Measurements from ENCODE around the gene SNX25. TPM values are rescaled to one million over a fixed set of nuclear protein-coding genes. Genes with fewer than 3 reads are reported as not detected.

The SNX25 gene
- total RNA-seq, 1 experiment from 2014 or later: 12.5 TPM

DNA sequence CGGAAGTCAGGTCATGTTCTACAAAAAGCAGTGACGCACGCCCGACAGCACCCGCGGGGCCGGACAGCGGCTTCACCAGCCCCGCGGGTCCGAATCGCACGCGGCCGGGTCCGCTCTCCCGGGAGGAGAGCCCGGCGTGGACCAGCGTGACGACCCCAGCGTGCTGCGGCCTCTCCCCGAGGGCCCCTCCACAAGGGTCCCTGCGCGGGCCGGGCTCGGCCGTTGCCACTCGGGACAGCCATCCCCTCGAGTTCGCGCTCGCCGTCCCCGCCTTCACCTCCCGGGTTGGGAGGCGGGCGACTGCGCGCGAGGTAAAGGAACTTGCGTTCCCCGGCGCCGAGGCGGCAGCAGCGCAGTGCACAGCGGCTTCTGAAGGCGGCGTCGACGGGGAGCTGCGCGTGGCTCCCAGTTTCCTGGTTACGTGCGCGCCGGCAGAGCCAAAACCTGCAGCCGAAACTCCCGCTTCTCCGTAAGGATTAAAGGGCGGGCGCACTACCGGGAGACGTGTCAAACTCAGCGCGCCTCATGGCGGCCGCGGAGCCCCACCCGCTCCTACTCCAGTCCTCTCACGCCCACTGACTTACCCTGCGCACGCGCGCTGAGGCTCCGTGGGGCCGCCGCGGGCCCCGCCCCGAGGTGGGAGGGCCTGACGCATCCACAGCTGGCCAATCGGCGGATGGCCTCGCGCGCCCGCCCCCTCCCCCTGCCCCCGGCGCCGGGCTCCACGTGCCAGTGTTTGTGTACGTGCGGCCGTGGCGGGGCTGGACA lies 186.7 kb downstream of the SNX25 start:
- peak; percentile 94 for DNase-seq (ENCODE audit: extremely low read depth, low read depth)

DNA sequence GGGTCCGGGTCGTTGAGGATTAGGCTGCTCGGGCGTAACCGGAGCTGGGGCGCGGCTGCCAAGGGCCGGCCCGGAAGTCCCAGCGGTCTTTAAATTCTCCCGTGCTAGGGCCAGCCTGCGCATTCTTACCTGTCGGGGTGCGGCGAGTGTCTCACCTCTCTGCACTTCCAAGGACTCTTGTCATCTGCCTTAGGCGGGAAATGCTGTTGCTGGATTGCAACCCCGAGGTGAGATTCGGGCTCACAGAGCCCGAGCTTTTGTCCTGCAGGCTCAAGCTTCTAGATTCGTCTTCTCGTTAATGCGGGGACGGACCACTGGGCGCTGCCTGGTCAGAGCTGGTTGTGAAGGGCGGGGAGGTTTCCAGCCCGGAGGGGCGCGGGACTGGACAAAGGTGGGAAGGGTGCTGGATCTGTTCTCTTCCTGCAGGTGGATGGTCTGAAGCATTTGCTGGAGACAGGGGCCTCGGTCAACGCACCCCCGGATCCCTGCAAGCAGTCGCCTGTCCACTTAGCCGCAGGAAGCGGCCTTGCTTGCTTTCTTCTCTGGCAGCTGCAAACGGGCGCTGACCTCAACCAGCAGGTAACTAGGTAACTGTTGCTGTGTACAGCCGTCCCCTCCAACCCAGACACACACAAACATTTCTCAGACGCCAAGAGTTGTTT lies 187.5 kb downstream of the SNX25 start, which contains the start of gene ANKRD37:
Gene ANKRD37, plus strand, starts transcription at position 118 of the 662 bp plus-strand sequence. Its CDS starts 83 bp downstream, at position 201.
- DNase-seq (ENCODE audit: extremely low read depth, low read depth): no peak

DNA sequence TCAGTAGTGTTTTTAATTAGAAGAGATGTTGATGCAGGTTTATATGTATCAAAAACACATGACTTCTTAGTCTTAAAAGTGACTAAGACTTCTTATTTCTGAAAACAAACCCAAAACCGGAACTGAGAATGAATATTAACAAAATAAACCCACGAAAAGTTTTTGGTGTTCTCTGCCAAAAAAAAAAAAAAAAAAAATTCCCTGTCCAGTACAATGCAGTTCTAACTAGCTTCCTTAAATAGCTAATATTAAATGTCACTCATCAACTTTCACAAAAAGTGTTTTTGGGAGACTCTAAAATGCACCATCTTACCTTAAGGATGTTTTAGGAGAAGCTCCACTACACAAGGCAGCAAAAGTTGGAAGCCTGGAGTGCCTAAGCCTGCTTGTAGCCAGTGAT lies 189.2 kb downstream of the SNX25 start:
- DNase-seq (ENCODE audit: extremely low read depth, low read depth): no peak

DNA sequence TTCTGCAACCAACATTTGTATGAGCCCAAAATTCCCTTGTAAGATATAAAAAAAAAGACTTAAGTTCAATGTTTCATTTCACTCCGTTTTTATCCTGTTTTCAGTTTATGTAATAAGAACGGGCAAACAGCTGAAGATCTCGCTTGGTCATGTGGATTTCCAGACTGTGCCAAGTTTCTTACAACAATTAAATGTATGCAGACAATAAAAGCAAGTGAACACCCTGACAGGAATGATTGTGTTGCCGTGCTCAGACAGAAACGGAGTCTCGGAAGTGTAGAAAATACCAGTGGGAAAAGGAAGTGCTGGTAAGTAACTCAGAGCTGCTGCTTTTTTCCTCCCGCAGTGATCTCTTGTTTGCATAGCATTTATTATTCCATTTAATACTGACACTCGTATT lies 190.1 kb downstream of the SNX25 start:
- DNase-seq (ENCODE audit: extremely low read depth, low read depth): no peak

- DNase-seq (ENCODE audit: extremely low read depth, low read depth): no peak
Measured at GRCh38 chr4:185404031-185404430, 194.6 kb downstream of the SNX25 start.

DNA sequence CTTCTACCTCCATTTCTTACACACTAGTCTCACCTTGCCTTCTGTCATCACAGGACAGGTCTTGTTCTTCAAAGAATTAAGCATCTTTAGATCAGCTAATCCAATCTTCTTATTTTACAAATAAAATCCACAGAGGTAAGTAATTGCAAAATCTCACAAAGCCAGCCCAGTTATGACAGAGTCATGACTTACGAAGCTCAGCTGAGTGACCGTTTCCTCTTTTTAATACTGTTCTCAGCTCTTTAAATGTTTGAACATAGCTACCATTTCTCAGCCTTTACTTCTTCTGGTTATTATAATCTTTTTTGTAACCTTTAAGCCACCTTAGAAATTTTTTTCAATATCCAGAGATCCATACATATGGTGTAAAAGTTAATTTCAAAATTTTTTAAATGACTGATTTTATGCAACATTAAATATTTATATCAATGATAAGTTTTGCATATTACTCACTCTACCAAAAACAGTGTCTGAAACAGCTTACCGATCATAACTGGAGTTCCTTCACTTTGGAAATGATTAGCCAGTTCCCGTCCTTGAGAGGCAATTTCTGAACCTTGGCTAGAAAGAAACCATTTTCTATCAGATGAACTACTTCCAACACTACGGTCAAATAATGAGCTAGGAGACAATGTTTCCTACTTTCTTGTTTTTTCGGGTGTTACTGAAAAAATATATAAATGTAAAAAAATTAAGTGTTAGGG lies 196.1 kb downstream of the SNX25 start:
- no peak for DNase-seq (ENCODE audit: extremely low read depth, low read depth)

GRCh38 chr4:185408432-185408831 lies 199.0 kb downstream of the SNX25 start:
- DNase-seq (ENCODE audit: extremely low read depth, low read depth): no peak

DNA sequence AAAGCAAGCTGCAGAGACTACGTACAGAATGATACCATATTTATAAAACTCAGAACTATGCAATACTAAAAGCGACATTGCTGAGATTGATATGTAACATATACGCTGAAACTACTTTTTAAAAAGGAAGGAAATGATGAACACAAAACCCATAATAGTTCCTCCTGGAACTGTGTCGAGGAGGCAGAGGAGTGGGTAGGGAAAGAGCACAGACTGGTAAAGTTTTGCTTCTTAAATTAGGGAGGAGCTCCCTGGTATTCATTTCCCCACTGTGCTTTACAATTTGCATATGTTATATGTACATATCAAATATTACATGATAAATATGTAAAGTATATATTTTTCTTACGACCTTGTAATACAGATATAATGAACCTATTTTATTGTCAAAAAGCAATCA lies 202.5 kb downstream of the SNX25 start:
- DNase-seq (ENCODE audit: extremely low read depth, low read depth): no peak

DNA sequence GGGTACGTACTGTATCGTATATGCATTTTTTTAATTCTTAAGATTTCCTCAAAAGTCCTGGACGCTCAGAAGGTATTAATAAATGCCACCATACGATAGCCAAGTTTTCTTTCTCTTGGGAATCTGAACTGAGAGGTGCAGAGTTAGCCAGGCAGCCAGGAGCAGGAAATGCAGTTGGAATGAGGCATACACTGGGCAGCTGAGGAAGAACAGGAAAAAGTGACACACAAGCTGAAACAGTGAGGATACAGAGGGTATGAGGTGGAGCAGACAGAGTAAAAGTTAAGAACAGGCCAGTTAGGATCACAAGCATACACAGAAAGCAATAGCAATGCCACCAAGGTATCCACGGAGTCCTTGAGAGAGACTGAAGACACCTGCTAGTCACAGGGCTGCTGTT lies 203.0 kb downstream of the SNX25 start:
- no peak for DNase-seq (ENCODE audit: extremely low read depth, low read depth)

Other genes starting within 250 kb of the SNX25 start
- gene HELT, start 191.1 kb upstream of the SNX25 start, total RNA-seq (2014; rRNA removed; shearing (Covaris generic)): not detected in 2 replicates
- gene SLC25A4, start 66.3 kb upstream of the SNX25 start, total RNA-seq (2014; rRNA removed; shearing (Covaris generic)): 15.3 and 16.9 TPM in 2 replicates
- 42.6 and 44.1 TPM in 2 replicates for gene CFAP97, start 5.6 kb upstream of the SNX25 start, total RNA-seq (2014; rRNA removed; shearing (Covaris generic))
- gene LRP2BP, start 186.3 kb downstream of the SNX25 start, total RNA-seq (2014; rRNA removed; shearing (Covaris generic)): 0.27 and 0.38 TPM in 2 replicates
- 6.0 and 7.0 TPM in 2 replicates for gene ANKRD37, start 187.2 kb downstream of the SNX25 start, total RNA-seq (2014; rRNA removed; shearing (Covaris generic))
- gene UFSP2, start 216.4 kb downstream of the SNX25 start, total RNA-seq (2014; rRNA removed; shearing (Covaris generic)): 27.7 and 29.9 TPM in 2 replicates

Data from NCI-H460 (cell line).